ENCODE measurements around the gene SHROOM1. TPM values are rescaled to one million over a fixed set of nuclear protein-coding genes. Genes with fewer than 3 reads are reported as not detected.

The SHROOM1 gene
- total RNA-seq, 1 donor from 2014 or later, result 5.7 TPM

- no peak for ATAC-seq
- DNase-seq, result no peak
- intact Hi-C loops (cut with micrococcal nuclease), result no loop called here
Observed at GRCh38 chr5:132788990-132789886, 41.2 kb downstream of the SHROOM1 start.

- intact Hi-C loops (cut with micrococcal nuclease), result no loop called here
- DNase-seq (no peak), ATAC-seq (no peak)
Observed at GRCh38 chr5:132788508-132788907, 41.9 kb downstream of the SHROOM1 start.

GRCh38 chr5:132787076-132787475 is 43.4 kb downstream of the SHROOM1 start:
- ATAC-seq (no peak), DNase-seq (no peak)
- intact Hi-C loops (cut with micrococcal nuclease), result no loop called here

- ATAC-seq (no peak), DNase-seq (no peak)
- intact Hi-C loops (cut with micrococcal nuclease), result no loop called here
Observed at GRCh38 chr5:132785864-132786263, 44.6 kb downstream of the SHROOM1 start.

GRCh38 chr5:132785365-132785764 is 45.1 kb downstream of the SHROOM1 start:
- intact Hi-C loops (cut with micrococcal nuclease), result no loop called here
- no peak for DNase-seq
- no peak for ATAC-seq

- intact Hi-C loops (cut with micrococcal nuclease), result no loop called here
- DNase-seq (no peak), ATAC-seq (no peak)
Observed at GRCh38 chr5:132782101-132782500, 48.3 kb downstream of the SHROOM1 start.

- DNase-seq (no peak), ATAC-seq (no peak)
- intact Hi-C loops (cut with micrococcal nuclease), result no loop called here
Observed at GRCh38 chr5:132781029-132781428, 49.4 kb downstream of the SHROOM1 start.

GRCh38 chr5:132780577-132780976 is 49.9 kb downstream of the SHROOM1 start:
- DNase-seq (no peak), ATAC-seq (no peak)
- intact Hi-C loops (cut with micrococcal nuclease), result no loop called here

GRCh38 chr5:132779961-132780360 is 50.5 kb downstream of the SHROOM1 start:
- DNase-seq, result no peak
- intact Hi-C loops (cut with micrococcal nuclease), result no loop called here
- ATAC-seq, result no peak

GRCh38 chr5:132778856-132779255 is 51.6 kb downstream of the SHROOM1 start:
- intact Hi-C loops (cut with micrococcal nuclease), result no loop called here
- no peak for ATAC-seq
- DNase-seq, result no peak

- DNase-seq (no peak), ATAC-seq (no peak)
- intact Hi-C loops (cut with micrococcal nuclease), result no loop called here
Observed at GRCh38 chr5:132778129-132778528, 52.3 kb downstream of the SHROOM1 start.

- DNase-seq (peak; percentile 77), ATAC-seq (peak; percentile 70)
- intact Hi-C loops (cut with micrococcal nuclease), result no loop called here
Observed at GRCh38 chr5:132777209-132778069, 53.0 kb downstream of the SHROOM1 start, which contains the start of gene SEPTIN8. Gene SEPTIN8, minus strand, starts transcription at chr5:132777239. Its CDS starts 102 bp downstream, at chr5:132777137.

- peak; percentile 2 for ATAC-seq
- DNase-seq, result no peak
- intact Hi-C loops (cut with micrococcal nuclease), result no loop called here
Observed at GRCh38 chr5:132776938-132777208, 53.6 kb downstream of the SHROOM1 start.

- intact Hi-C loops (cut with micrococcal nuclease), result no loop called here
- peak; percentile 49 for DNase-seq
- ATAC-seq, result peak; percentile 67
Observed at GRCh38 chr5:132776131-132776937, 54.1 kb downstream of the SHROOM1 start.

GRCh38 chr5:132775476-132775961 is 54.9 kb downstream of the SHROOM1 start:
- ATAC-seq (no peak), DNase-seq (no peak)
- intact Hi-C loops (cut with micrococcal nuclease), result no loop called here

GRCh38 chr5:132774896-132775295 is 55.6 kb downstream of the SHROOM1 start:
- DNase-seq (peak; percentile 48), ATAC-seq (peak; percentile 22)
- intact Hi-C loops (cut with micrococcal nuclease), result no loop called here

- ATAC-seq, result no peak
- intact Hi-C loops (cut with micrococcal nuclease), result no loop called here
- no peak for DNase-seq
Observed at GRCh38 chr5:132774406-132774805, 56.0 kb downstream of the SHROOM1 start.

GRCh38 chr5:132773601-132774355 is 56.7 kb downstream of the SHROOM1 start:
- ATAC-seq, result no peak
- no peak for DNase-seq
- intact Hi-C loops (cut with micrococcal nuclease), result no loop called here

- no peak for DNase-seq
- ATAC-seq, result no peak
- intact Hi-C loops (cut with micrococcal nuclease), result no loop called here
Observed at GRCh38 chr5:132773114-132773513, 57.3 kb downstream of the SHROOM1 start.

Measured in left ventricle myocardium superior (tissue), 1 donor.